GM19463 (cell line): ENCODE results near the gene ST7.

Experiments
- ATAC-seq: cut with Tn5 transposase; IDR thresholded peaks from one replicate; pipeline ENCODE4 v1.9.1; 2021; ENCODE audit warnings: mild to moderate bottlenecking, moderate library complexity; ENCODE audit not compliant: unreplicated experiment

ST7 gene

GRCh38 chr7:117249696-117250095 is 296.4 kb downstream of the ST7 start:
- ATAC-seq = no peak

- ATAC-seq = no peak
Observed at GRCh38 chr7:117250245-117250644, 296.9 kb downstream of the ST7 start.

GRCh38 chr7:117250801-117251200 is 297.5 kb downstream of the ST7 start:
- ATAC-seq = no peak

GRCh38 chr7:117251687-117252086 is 298.4 kb downstream of the ST7 start:
- ATAC-seq = peak; percentile 51

- ATAC-seq = no peak
Observed at GRCh38 chr7:117259615-117260014, 306.3 kb downstream of the ST7 start.

DNA sequence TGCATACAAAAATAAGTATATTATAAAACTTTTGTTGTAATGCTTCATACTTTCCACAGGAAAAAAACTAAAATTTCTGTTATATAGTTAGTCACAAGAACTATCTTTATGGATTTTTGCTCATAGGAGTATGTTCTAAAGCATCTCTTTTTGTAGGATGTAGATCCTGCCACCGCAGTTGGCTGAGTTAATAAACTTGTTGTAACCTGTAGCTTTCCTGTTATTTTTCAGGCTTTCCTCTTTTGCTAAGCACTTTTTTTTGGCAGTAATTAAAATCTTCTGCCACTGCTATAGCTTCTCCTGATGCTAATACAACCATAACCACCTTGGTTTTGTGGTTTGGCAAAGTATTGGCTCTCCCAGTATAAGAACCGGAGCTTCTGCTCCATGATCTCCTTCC is 309.2 kb downstream of the ST7 start:
- ATAC-seq = no peak

GRCh38 chr7:117264716-117265115 is 311.4 kb downstream of the ST7 start:
- no peak for ATAC-seq

DNA sequence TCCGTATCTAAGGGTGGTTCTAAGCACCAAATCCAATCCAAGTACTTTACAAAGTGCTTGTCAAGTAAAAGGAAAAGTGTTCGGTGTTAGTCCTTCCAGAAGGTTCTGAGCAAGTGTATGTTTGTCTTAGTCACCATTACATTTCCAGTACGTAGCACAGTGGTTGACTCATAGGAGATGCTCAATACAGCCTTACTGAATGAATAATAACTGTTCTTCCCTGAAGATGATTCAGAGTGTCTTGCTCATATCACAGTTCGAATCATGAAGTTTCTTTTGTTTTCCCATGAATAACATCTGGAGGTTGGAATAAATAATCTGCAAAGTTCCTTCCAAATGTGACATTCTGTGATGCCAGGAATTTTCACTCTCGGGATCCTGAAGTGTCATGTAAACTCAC is 316.1 kb downstream of the ST7 start:
- ATAC-seq = no peak

DNA sequence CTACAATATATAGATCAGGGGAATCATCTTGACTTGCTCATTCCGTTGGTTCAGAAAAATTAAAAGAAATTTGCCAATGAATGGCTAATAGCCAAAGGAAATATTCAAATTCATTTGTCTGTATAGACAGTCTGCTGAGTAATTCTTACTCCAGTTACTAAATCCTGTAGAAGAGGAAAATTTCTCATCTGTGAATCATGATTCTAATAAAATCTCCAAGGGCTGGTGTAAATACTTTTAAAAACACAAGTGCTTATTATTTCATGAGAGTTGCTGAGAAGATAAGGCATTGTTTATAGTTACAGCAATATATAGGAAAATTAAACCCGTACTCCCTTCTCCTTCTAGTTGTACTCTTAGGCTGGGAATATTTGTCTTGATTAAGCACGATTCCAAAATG is 316.6 kb downstream of the ST7 start:
- ATAC-seq = no peak

DNA sequence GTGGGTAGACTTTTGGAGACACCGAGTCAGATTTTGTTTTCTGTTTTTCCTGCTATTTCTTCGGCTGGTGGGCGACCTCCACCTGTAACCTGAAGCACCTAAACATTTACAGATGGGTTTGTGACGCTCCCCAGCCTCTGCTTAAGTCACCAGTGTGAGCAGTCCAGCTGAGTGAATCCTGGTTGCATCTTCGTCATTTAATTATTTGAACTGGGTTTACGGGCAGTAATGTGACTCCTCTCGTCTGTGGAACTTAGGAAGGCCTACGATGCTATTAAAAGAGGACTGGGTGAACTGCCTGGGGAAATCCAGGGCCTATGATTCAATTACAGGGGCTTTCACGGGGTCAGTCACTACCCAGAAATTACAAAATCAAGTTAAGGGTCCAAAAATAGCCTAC is 317.1 kb downstream of the ST7 start:
- no peak for ATAC-seq

DNA sequence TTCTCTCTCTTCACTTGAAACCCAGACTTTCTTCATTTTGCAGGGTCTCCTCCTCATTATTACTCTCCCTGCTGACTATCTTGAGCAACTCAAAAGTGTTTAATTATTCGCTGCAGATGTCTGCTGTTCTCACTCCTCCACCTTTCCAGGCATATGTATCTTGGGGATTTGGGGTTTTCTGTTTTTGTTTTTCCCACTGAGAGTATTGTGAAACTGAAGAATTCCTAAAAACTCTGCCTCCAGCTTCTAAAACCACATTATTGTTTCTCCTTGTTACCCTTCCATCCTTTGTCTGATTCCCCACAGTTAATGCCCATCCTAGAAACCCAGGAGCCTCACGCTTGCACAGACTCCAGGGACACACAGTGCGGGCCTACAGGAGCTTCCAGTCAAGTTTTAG is 318.3 kb downstream of the ST7 start:
- ATAC-seq = no peak

DNA sequence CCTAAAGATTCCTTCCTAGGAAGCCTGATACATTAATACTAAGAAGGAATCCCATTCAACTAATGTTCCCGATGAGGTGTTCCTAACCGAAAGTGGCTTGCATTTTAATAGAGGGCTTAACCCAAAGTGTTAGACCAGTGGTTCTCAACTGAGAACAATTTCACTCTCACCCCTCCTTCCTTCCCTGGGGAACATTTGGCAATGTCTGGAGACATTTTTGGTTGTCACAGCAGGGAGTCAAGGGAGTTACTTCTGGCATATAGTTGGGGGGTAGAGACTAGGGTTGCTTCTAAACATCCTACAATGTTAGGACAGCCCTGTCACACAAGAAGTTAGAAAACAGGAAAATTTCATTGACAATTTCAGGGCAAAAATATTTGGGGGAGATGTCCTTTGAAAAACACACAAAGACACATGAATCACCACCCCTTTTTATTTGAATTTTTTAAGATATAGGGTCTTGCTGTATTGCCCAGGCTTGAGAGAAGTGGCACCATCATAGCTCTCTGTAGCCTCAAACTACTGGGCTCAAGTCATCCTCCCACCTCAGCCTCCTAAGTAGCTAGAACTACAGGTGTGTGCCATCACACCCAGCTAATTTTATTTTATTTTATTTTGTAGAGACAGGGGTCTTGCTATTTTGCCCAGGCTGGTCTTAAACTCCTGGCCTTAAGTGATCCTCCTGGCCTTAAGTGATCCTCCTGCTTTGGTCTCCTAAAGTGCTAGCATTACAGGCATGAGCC is 318.9 kb downstream of the ST7 start:
- ATAC-seq = no peak

- ATAC-seq = no peak
Observed at GRCh38 chr7:117273325-117273724, 320.0 kb downstream of the ST7 start.

DNA sequence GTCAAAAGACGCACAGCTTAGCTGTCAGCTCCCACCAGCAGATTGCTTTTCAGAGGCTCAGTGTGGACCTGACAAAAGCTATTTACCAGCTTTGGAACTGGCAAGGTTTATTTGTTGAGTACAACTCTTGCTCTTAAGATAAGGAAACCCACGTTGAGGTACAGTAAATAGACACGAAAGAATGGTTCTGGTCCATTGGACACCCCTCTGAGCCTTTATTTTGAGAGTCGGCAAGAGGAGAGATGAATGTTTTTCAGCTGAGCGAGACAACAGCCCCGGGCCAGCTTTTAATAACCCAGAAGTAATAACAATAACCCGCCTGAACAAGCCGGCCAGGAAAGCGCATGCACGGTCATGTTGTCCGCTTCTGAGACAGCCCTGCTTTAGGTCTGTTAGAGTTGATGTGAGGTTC is 320.5 kb downstream of the ST7 start:
- ATAC-seq = no peak

DNA sequence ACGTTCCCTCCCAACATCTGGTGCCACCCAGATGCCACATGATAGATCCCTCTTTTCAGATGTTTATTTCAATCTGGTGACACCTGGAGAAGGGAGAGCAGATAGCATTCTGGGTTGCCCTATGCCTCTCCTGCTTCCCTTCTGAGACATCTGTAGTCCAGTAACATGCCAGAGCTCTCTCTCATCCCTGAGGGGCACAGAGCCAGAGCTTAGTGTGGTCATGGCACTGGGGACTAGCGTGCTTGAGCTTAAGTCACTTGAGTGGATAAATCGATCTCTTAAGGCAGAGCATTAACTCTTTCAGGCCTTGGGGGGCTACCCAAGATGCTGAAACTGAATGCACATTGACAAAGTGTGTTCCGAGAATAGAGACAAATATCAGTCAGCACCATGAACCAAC is 321.6 kb downstream of the ST7 start:
- no peak for ATAC-seq

- ATAC-seq = no peak
Observed at GRCh38 chr7:117277576-117277975, 324.3 kb downstream of the ST7 start.

DNA sequence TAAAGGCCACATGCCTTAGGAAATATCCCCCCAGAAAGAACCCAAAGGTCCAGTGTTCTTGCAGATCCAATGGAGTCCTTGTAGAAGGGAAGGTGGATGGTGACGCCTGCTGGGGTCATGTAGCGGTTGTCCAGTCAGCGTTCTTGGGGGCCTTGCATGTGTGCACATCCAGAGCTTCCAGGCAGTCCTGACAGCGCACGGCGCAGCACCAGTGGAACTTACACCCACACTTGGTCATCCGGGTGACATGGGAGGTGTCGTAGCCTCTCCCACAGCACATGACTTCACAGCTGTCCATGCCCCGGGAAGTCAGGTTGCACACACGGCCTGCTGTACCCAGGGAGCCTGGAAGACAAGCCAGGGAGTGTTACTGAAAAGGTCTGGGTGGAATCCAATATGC is 324.7 kb downstream of the ST7 start:
- ATAC-seq = no peak

DNA sequence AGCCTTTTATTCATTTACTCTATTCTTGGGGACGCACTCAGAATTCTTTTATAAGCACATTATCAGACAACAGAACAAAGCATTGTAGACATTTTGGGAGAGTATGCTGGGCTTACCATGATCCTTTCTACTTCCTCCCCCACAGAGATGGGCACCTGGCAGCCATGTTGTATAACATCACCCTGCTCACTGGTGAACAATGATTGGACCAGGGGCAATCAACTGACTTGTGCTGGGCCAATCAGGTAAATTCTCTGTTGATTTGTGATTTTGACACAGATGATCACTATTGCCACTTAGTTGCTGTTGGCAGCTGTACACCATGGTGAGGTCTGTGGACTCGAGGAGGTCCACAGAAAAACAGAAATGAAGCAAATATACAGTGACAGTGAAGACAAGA is 325.9 kb downstream of the ST7 start:
- no peak for ATAC-seq
